Tibial artery (tissue), 4 donors: ENCODE data around the gene FHL5.

Experiments used
- DNase-seq, 2 donors: peaks; one replicate each; pipeline ENCODE4 v3.0.0-alpha.2; 2019
- H3K27ac ChIP-seq, 2 donors: fragments of 200-600 bp; sonication (generic) in 1 of 2; 1 replicate in 1 of 2; 2 replicates in 1 of 2; pipeline ENCODE4 v1.5.1; 2018 to 2019; ENCODE audit warnings: mild to moderate bottlenecking in 1 of 2
- H3K27me3 ChIP-seq, 2 donors: fragments of 200-600 bp; sonication (generic) in 1 of 2; one replicate each; pipeline versions ENCODE4 v1.5.1 to v1.6.0; 2016 to 2019
- H3K36me3 ChIP-seq, 3 donors: fragments of 200-600 bp; sonication (generic) in 2 of 3; one replicate each; pipeline ENCODE4 v1.5.1; 2016 to 2019; ENCODE audit warnings: mild to moderate bottlenecking in 2 of 3
- H3K4me1 ChIP-seq, 4 donors: fragments of 200-600 bp; sonication (generic) in 2 of 4; 1 replicate in 3 of 4; 2 replicates in 1 of 4; pipeline ENCODE4 v1.5.1; 2016 to 2019
- H3K4me3 ChIP-seq, 2 donors: fragments of 200-600 bp; sonication (generic) in 1 of 2; 1 replicate in 1 of 2; 2 replicates in 1 of 2; pipeline ENCODE4 v1.5.1; 2018 to 2019; ENCODE audit warnings: mild to moderate bottlenecking in 2 of 2
- H3K9me3 ChIP-seq, 3 donors: fragments of 200-600 bp; sonication (generic) in 1 of 3; one replicate each; pipeline ENCODE4 v1.5.1; 2016 to 2019
- CTCF ChIP-seq, 2 experiments: fragments of 200-600 bp in 1 of 2; fragments of 450-650 bp in 1 of 2; IDR thresholded peaks; one replicate each; pipeline ENCODE4 v1.5.1; 2017 to 2019; ENCODE audit warnings: antibody characterized with exemption in 2 of 2, mild to moderate bottlenecking in 1 of 2, moderate library complexity in 1 of 2
- intact Hi-C: fragments of 100-400 bp; cut with DNase I; formaldehyde crosslinking; loops from one replicate; pipeline ENCODE4 v1.15.0; 2023; ENCODE audit warnings: low total_unique reads

The FHL5 gene

GRCh38 chr6:96575359-96575758 lies 12.4 kb downstream of the FHL5 start:
- DNase-seq = no peak
- peak overlapping the region in 1 of 2 donors; percentile 27 for H3K4me3 ChIP-seq
- intact Hi-C loops = no loop called here

GRCh38 chr6:96576221-96576620 lies 13.3 kb downstream of the FHL5 start:
- no peak for TF ChIP-seq CTCF (IDR thresholded peaks at IDR 0.05)
- H3K9me3 ChIP-seq = peaks cover 0 to 5% (median 4%) of the 10 kb centered on the region in 3 donors
- peaks cover 0 to 100% (median 27%) of the 10 kb centered on the region in 4 donors for H3K4me1 ChIP-seq
- no peaks in the 10 kb centered on the region for H3K36me3 ChIP-seq
- H3K4me3 ChIP-seq = peak overlapping the region in 1 of 2 donors; percentile 27
- H3K27ac ChIP-seq = peak overlapping the region; percentile 74 to 77
- intact Hi-C loops = no loop called here
- DNase-seq = no peak
- H3K27me3 ChIP-seq = no peaks in the 10 kb centered on the region

More at GRCh38 chr6:96575359-96575758, 12.4 kb downstream of the FHL5 start:
- Histone ChIP-seq H3K4me1 (peaks cover 0 to 96% (median 24%) of the 10 kb centered on the region in 4 donors), H3K27ac (peak overlapping the region; percentile 74 to 77), H3K9me3 (peaks cover 0 to 13% (median 11%) of the 10 kb centered on the region in 3 donors), H3K36me3 (peaks cover 0 to 6% (median under 1%) of the 10 kb centered on the region in 3 donors), H3K27me3 (no peaks in the 10 kb centered on the region)
- no peak for TF ChIP-seq CTCF (IDR thresholded peaks at IDR 0.05)

GRCh38 chr6:96582021-96582420 lies 19.1 kb downstream of the FHL5 start:
- intact Hi-C loops = no loop called here

GRCh38 chr6:96582436-96582835 lies 19.5 kb downstream of the FHL5 start:
- H3K27me3 ChIP-seq = no peaks in the 10 kb centered on the region
- H3K27ac ChIP-seq = peak overlapping the region; percentile 74 to 77
- H3K4me3 ChIP-seq = no peak overlapping the region
- peaks cover 0 to 96% (median 22%) of the 10 kb centered on the region in 4 donors for H3K4me1 ChIP-seq
- DNase-seq = no peak
- no peaks in the 10 kb centered on the region for H3K9me3 ChIP-seq
- intact Hi-C loops = no loop called here
- H3K36me3 ChIP-seq = no peaks in the 10 kb centered on the region
- no peak for TF ChIP-seq CTCF (IDR thresholded peaks at IDR 0.05)

More at GRCh38 chr6:96582021-96582420, 19.1 kb downstream of the FHL5 start:
- Histone ChIP-seq H3K27ac (peak overlapping the region; percentile 74 to 77), H3K4me3 (no peak overlapping the region), H3K9me3 (no peaks in the 10 kb centered on the region), H3K4me1 (peaks cover 0 to 99% (median 22%) of the 10 kb centered on the region in 4 donors), H3K27me3 (no peaks in the 10 kb centered on the region), H3K36me3 (no peaks in the 10 kb centered on the region)
- DNase-seq = no peak
- TF ChIP-seq CTCF (IDR thresholded peaks at IDR 0.05) = no peak

GRCh38 chr6:96604420-96604819 lies 41.5 kb downstream of the FHL5 start:
- no peak overlapping the region for H3K4me3 ChIP-seq
- intact Hi-C loops = no loop called here
- no peaks in the 10 kb centered on the region for H3K27me3 ChIP-seq
- no peaks in the 10 kb centered on the region for H3K9me3 ChIP-seq
- peaks cover 12 to 55% (median 39%) of the 10 kb centered on the region in 3 donors for H3K36me3 ChIP-seq
- peaks cover 0 to 100% (median 41%) of the 10 kb centered on the region in 4 donors for H3K4me1 ChIP-seq
- TF ChIP-seq CTCF (IDR thresholded peaks at IDR 0.05) = no peak
- peak overlapping the region; percentile 83 for H3K27ac ChIP-seq
- no peak for DNase-seq

GRCh38 chr6:96608074-96608473 lies 45.1 kb downstream of the FHL5 start:
- intact Hi-C loops = no loop called here
- TF ChIP-seq CTCF (IDR thresholded peaks at IDR 0.05) = no peak
- H3K36me3 ChIP-seq = peaks cover 20 to 89% (median 66%) of the 10 kb centered on the region in 3 donors
- peak overlapping the region; percentile 83 for H3K27ac ChIP-seq
- no peaks in the 10 kb centered on the region for H3K27me3 ChIP-seq
- no peak overlapping the region for H3K4me3 ChIP-seq
- H3K9me3 ChIP-seq = no peaks in the 10 kb centered on the region
- H3K4me1 ChIP-seq = peaks cover 0 to 93% (median 29%) of the 10 kb centered on the region in 4 donors
- no peak for DNase-seq
